DOHH2 (cell line): ENCODE measurements around the gene BCL3.
"Not testable (repeated sequence)": the region's sequence is repeated elsewhere in the genome, so short reads cannot be mapped to it uniquely, and the experiment has no call there.

ENCODE experiments used
- EZH2phosphoT487 ChIP-seq: fragments of 200-600 bp; sonication (generic); IDR thresholded peaks from 2 replicates; pipeline ENCODE4 v1.6.1; 2017; ENCODE audit warnings: borderline replicate concordance, mild to moderate bottlenecking, antibody characterized with exemption, low read length, moderate library complexity, mixed read lengths
- TF ChIP-seq, protein P1 (sequence below): fragments of 200-600 bp; sonication (generic); IDR thresholded peaks from one replicate; pipeline ENCODE4 v1.5.1; 2014; ENCODE audit warnings: antibody characterized with exemption, mild to moderate bottlenecking, low read depth, low read length; ENCODE audit not compliant: poor library complexity, severe bottlenecking

DNA sequence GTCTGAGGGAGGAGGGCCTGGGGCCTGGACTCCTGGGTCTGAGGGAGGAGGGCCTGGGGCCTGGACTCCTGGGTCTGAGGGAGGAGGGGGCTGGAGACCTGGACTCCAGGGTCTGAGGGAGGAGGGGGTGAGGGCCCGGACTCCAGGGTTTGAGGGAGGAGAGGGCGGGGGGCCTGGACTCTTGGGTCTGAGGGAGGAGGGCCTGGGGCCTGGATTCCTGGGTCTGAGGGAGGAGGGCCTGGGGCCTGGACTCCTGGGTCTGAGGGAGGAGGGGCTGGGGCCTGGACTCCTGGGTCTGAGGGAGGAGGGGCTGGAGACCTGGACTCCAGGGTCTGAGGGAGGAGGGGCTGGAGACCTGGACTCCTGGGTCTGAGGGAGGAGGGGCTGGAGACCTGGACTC lies 33.2 kb downstream of the BCL3 start:
- TF ChIP-seq, protein P1, sequence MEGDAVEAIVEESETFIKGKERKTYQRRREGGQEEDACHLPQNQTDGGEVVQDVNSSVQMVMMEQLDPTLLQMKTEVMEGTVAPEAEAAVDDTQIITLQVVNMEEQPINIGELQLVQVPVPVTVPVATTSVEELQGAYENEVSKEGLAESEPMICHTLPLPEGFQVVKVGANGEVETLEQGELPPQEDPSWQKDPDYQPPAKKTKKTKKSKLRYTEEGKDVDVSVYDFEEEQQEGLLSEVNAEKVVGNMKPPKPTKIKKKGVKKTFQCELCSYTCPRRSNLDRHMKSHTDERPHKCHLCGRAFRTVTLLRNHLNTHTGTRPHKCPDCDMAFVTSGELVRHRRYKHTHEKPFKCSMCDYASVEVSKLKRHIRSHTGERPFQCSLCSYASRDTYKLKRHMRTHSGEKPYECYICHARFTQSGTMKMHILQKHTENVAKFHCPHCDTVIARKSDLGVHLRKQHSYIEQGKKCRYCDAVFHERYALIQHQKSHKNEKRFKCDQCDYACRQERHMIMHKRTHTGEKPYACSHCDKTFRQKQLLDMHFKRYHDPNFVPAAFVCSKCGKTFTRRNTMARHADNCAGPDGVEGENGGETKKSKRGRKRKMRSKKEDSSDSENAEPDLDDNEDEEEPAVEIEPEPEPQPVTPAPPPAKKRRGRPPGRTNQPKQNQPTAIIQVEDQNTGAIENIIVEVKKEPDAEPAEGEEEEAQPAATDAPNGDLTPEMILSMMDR, result not testable (repeated sequence)
- not testable (repeated sequence) for TF ChIP-seq EZH2phosphoT487
